ENCODE results near the gene SDHA.

Gene SDHA

DNA sequence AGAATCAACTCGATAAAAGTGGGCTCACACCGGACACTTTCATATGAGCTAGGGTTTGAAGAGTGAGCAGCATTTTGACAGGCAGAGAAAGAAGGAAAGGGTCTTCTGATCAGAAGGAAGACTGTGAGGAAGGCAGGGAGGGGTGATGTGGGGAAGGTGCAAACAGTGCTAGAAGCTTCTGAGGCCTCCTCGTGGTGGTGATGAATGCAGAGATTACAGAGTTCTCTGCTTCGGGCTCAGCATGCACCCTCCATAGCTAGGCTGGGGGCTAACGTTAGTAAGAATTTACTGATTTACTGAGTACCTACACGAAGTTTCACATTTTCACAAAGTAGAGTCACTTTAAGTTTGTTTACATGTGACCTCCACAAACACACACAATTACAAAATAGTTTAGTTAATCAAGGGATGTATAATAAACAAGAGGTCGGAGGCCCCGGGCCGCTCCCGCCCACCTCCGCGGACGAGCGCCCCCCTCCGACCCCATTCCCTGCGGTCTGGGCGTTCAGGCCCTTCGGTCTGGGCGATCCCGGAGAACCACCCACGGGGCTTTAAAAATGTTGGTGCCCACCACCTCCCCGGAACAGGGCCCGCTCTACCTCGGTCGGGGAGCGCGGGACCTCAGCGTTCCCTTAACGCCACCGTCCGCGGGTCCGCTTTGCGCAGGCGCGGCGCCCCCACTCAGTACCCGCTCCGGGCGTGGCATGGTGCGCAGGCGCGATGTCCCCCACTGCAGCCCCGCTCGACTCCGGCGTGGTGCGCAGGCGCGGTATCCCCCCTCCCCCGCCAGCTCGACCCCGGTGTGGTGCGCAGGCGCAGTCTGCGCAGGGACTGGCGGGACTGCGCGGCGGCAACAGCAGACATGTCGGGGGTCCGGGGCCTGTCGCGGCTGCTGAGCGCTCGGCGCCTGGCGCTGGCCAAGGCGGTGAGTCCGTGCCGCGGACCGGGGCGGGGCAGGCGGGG, at the start of gene SDHA, which contains the start of gene CCDC127:
Gene SDHA, plus strand, starts transcription at position 827 of the 963 bp plus-strand sequence. Its CDS starts 36 bp downstream, at position 863.
Gene CCDC127, minus strand, starts transcription at position 660 of the 963 bp plus-strand sequence. CDS start 1,304 bp downstream, outside the sequence.
- peak; percentile 99 for DNase-seq (ENCODE audit: low read depth)

DNA sequence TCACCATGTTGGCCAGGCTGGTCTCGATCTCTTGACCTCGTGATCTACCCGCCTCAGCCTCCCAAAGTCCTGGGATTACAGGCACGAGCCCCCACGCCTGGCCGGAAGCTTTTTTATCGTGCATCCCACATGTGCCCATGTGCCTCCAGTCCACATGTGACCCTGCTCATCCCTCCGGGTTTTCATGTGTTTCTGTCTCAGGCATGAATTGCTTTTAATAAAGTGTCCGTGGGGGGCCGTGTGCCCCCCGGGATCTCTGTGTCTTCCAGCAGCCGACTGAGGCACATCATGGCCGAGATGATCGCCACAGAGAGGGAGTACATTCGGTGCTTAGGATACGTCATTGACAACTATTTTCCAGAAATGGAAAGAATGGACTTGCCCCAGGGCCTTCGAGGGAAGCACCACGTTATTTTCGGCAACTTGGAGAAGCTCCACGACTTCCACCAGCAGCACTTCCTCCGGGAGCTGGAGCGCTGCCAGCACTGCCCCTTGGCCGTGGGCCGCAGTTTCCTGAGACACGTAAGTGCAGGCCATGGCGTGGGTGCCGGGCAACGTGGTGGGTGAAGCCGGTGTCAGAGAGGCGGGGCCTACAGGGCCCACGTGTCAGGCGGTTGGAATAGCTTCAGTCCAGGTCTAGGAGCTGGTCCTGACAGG, 48.9 kb upstream of the SDHA start:
- DNase-seq (ENCODE audit: low read depth): no peak

DNA sequence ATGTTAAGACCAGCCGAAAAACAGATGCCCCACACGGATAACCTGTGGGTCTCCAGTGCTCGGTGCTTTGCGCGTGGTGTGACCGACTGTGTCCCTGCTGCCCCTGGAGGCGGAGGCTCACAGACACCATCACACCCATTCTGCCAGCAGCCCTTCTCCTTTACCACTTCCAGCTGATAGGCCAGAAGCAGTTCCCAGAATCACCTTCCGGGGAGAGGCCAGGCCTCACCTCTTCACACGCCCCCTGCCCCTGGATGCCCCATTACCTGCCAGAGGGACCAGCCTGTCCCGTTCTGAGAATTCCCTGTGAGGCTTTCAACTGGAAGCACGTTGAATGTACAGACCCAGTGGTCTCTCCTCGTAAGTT, 48.4 kb upstream of the SDHA start:
- DNase-seq (ENCODE audit: low read depth): no peak

DNA sequence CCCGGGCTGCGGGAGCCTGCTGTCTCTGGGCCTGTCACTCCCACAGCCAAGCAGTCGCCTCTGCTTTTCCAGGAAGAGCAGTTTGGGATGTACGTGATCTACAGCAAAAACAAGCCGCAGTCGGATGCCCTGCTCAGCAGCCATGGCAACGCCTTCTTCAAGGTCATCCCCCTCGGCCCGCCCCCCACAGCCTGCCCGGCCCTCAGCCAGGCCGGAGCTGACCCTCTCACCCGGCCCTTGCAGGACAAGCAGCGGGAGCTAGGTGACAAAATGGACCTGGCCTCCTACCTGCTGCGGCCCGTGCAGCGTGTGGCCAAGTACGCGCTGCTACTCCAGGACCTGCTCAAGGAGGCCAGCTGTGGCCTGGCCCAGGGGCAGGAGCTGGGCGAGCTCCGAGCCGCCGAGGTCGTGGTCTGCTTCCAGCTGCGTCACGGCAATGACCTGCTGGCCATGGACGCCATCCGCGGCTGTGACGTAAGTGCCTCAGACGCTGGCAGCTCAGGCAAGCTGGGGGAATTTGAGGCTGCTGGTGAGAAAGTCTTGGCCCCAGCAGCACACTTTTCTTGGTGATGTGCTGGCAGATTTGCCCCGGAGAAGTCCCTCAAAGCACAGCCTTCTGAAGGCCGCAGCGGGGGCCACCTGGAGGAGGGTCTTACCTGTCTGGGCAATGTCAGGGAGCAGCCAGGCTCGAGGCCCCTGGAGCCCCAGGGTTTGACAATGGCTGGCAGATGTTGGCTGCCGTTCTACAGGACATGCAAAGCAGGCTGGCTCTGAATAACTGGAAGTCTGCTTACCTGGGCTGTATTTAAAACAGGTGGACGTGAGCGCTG, 46.9 kb upstream of the SDHA start:
- no peak for DNase-seq (ENCODE audit: low read depth)

DNA sequence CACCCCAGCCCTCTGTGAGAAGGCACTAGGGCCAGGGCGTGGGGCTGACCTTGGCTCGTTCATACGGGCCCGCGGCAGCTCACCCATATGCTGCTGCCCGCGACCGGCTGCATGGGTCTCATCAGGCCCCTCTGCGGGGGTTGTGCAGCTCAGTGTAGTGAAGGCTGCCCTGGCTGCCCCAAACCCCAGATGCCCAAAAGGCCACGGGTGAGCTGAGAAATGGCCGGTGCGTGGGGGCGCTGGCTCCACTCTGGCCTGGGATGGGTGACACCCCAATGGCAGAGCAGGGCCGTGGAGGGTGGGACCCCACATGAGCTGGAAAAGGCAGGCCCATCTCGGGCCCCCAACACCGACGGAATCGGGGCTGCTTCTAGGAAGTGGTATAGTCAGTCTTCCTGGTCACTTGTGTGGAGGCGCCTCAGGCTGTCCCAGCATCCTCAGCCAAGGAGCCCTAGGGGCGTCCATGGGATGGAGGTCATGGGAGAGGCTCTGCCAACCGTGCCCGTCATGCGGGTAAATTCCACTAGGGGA, 46.3 kb upstream of the SDHA start:
- no peak for DNase-seq (ENCODE audit: low read depth)

DNA sequence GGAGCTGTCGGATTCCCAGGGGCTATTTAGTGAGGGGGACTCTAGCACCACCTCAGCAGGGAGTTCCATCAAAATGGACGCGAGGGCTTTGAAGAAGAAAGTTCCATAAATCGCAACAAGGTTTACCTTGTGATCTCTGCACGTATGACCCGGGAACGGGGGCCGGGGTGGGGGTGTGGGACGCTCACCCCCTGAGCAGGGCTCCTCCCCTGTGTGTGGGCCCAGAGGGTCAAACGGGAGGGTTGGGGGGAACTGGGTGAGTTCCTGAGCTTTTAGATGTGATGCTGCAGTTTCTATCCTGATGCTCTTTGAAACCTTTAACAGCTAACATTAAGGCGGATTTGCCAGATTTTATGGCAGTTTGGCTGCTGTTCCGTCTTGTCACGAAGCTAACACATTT, 45.7 kb upstream of the SDHA start:
- no peak for DNase-seq (ENCODE audit: low read depth)

DNA sequence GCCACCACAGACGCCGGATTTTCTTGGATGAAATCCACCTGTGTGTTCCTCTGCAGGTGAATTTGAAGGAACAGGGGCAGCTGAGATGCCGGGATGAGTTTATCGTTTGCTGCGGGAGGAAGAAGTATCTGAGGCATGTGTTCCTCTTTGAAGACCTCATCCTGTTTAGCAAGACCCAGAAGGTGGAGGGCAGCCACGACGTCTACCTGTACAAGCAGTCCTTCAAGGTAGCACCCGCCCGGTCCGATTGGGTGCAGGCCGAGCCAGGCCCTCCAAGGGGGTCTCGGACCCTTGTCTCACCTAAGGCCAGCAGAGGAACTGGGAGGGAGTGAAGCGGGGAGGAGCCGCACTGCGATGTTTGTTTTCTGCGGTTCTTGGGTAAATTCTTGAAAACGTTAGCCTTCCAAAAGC, 45.3 kb upstream of the SDHA start:
- no peak for DNase-seq (ENCODE audit: low read depth)

DNA sequence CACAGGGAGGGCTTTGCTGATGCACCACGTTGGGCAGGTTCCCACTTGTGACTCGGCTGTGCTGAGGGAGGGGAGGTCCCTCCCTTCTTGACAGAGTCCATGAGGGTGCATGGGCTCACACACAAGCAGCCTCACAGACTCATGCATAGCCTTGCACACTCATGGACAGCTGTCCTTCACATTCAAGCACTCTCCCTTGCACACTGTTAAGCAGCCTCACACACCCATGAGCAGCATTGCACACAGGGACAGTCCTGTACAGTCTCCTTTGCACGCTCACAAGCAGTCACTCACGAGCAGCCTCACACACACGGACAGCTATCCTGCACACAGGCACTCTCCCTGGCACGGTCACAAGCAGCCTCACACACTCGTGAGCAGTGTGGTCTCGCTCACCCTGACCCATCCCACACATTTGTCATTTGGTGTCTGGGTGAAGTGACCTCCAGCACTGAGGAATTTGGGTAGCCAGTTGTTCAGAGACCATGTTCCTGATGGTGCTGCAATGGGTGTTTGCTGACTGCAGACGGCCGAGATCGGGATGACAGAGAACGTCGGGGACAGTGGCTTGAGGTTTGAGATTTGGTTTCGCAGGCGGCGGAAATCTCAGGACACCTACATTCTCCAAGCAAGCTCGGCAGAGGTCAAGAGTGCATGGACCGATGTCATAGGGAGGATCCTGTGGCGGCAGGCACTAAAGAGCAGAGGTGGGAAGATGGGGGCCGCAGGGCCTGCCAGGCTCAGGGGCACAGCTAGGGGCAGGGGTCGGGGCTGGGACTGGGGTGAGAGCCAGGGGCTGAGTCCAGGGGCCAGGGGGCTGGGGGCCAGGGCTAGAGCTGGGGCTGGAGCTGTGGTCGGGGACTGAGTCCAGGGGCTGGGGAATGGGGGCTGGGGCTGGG, 44.5 kb upstream of the SDHA start:
- no peak for DNase-seq (ENCODE audit: low read depth)

DNA sequence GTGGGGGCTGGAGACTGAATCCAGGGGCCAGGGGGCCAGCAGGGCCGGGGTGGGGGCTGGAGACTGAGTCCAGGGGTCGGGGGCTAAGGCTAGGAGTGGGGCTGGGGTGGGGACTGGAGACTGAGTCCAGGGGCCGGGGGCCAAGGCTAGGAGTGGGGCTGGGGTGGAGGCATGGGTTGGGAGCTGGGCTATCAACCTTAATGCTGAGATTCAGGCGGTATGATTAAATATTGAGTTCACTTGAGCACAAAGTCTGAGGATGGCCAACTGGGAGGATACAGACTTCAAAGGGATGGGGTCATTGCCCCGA, 43.9 kb upstream of the SDHA start:
- DNase-seq (ENCODE audit: low read depth): no peak

DNA sequence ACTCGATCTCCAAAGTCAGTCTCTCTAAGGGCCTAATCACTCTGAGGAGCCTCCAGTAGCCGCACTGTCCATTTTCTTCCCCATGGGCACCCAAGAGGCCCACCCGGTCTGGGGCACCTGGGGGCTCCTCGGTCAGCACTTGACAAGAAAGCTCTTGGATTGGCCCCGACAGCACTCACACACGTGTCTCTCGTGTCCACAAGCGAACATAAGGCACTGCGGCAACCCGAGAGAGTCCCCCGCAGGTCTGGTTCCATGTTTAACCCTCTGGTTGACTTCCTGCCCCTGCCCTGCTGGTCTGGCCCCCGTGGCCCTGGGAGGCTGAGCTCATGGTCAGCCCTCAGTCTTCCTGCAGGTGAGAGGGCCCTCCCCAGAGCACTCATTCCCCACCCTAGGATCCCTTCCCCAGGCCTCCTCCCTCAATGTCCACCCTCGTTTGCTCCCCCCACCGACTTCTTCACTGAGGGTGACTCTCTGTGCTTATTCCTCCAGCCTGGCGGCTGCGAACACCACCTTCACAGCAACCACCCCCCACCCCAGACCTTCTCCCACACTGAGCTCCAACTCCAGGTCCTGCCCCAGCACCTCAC, 43.1 kb upstream of the SDHA start:
- DNase-seq (ENCODE audit: low read depth): no peak

DNA sequence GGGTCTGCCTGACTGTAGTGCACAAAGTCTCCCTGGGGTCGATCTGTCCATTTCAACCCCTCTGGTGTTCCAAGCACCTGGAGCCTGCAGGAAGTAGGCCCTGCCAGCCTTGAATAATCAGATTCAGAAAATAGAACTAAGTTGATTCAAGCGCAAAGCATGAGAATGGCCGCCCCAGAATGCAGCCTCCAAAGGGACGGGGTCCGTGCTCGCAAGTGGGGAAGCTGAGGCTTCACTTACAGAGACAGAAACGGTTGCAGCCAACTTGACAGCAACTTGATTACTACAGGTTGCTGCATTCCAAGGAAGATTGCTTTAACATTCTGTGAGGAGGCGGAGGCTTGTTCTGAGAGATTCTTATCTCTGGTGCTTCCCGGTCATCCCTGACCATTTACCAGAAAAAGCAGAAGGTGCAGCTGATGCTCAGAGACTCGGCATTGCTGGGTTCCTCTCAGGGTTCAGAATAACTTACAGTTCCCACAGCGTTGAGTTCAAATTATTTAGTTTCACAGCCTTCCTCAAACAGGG, 41.8 kb upstream of the SDHA start:
- DNase-seq (ENCODE audit: low read depth): no peak

DNA sequence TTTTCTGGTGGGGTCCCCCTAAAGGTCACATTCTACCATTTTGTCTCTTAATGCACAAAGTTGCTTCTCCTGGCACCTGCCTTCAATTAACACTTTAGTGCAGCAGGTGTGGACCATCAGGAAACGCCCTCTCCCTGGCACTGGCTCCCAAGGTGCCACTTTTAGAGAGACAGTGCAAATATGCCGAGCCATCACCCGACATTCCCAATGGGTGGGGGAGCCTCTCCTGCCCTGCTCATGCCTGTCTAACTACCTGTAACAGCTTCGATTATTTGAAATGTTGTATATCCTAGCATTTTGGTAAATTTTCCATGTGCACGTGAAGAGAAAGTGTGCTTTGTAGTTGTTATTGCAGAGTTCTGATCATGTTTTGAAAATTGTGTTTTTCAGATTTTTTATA, 40.0 kb upstream of the SDHA start:
- no peak for DNase-seq (ENCODE audit: low read depth)

DNA sequence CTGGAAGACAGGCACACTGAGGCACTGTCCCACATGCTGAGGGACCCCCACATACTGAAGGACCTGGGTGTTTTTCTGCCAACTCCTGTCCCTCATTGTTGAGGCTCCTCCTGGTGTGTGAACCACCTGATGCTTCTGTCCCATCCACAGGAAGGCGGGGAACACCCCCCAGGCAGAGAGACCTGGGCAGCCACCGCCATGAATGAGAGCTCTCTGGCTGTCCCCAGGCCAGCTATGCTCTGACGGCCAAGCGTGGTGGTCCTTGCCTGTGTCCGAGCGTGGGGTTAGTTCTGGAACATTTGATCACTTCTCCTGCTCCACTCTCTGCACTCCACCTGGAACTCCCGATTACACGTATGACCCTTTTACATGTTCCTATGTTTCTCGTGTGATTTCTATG, 38.7 kb upstream of the SDHA start:
- no peak for DNase-seq (ENCODE audit: low read depth)

DNA sequence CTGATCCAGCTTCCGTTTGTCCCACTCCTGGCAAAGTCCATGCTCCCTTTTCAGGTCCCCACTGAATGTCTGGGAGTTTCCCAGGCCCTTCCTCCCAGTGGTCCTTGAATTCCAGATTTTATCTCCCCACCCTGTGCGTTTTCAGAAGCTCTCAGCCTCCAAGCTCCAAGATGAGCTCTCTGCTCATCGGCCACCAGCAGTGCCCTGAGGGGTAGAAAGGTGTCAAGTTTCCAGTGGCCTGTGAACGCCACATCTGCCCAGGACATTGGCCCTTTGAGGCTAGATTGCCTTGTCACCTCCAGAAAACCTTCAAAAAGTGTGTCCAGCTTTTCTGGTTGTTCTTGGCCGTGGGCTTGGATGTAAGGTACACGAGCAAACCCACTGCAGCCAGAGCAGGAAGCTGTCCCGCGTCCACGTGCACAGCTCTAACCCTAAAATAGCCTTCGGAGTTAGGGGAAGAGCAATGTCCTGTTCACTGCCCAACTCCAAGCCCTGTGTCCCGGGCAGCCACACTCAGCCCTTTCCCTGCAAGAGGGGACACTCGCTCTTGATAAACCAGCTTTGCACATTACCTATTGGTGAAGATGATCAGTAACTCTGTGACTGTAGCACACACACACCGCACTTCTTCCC, 37.7 kb upstream of the SDHA start:
- no peak for DNase-seq (ENCODE audit: low read depth)

DNA sequence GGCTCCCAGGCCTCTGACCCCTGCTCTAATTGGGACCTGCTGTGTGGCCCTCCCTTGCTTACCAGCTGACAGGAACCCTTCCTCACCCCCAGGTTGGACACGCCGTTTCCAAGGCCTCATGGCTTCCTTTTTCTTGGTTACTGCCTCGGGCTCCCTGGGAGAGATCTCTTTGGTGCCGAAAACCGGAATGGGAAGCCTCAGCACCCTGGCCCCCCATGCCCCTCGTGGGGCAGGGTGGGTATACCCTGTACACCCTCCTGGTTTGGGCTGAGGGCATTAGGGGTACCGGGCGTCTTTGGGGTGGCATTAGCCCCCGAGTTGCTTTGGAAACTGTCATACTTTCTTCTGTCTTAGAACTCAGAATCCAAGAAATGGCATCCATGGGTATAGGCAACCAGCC, 37.0 kb upstream of the SDHA start:
- no peak for DNase-seq (ENCODE audit: low read depth)

DNA sequence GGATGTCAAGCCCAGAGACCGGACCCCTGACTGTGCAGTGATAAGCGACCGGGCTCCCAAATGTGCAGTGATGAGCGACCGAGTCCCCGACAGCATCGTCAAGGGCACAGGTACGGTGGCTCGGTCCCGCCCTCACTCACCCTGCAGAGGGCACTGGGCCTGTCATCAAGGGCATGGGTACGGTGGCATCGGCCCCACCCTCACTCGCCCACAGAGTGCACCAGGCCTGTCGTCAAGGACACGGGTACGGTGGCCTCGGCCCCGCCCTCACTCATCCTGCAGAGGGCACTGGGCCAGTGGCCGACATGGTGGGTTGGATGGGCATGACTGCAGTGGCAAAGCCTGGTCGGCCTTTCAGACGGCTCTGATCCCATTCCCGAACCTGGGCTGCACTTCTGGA, 36.6 kb upstream of the SDHA start:
- DNase-seq (ENCODE audit: low read depth): no peak

DNA sequence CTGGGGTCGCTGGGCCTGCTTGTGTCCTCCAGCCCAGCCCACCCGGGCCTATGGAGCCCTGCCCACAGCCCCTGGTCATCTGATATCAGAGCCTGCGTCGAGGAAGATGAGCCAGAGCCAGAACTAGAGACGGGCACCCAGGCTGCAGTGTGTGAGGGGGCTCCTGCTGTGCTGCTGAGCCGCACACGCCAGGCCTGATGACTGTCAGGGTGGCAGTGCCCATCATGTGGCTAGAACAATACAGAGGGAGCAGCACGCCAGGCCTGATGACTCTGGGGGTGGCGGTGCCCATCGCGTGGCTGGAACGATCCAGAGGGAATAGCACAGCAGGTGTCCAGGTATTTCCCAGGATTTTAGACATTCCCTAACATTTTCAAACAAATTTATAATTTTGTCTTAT, 36.0 kb upstream of the SDHA start:
- no peak for DNase-seq (ENCODE audit: low read depth)

DNA sequence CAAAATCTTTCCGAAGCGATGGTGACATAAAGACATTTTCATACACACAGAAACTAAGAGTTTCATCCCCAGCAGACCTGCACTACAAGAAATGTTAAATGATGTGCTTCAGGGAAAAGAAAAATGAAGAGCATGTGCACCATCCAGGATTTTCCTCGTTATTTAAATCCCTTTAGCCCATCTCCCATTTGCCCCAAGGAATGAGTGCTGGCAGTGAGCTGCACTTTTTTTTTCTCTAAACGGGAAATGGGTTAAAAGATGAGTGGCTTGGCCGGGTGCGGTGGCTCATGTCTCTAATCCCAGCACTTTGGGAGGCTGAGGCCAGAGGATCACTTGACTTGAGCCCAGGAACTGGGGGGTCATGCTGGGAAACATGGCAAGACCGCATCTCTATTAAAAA, 33.6 kb upstream of the SDHA start:
- DNase-seq (ENCODE audit: low read depth): no peak

DNA sequence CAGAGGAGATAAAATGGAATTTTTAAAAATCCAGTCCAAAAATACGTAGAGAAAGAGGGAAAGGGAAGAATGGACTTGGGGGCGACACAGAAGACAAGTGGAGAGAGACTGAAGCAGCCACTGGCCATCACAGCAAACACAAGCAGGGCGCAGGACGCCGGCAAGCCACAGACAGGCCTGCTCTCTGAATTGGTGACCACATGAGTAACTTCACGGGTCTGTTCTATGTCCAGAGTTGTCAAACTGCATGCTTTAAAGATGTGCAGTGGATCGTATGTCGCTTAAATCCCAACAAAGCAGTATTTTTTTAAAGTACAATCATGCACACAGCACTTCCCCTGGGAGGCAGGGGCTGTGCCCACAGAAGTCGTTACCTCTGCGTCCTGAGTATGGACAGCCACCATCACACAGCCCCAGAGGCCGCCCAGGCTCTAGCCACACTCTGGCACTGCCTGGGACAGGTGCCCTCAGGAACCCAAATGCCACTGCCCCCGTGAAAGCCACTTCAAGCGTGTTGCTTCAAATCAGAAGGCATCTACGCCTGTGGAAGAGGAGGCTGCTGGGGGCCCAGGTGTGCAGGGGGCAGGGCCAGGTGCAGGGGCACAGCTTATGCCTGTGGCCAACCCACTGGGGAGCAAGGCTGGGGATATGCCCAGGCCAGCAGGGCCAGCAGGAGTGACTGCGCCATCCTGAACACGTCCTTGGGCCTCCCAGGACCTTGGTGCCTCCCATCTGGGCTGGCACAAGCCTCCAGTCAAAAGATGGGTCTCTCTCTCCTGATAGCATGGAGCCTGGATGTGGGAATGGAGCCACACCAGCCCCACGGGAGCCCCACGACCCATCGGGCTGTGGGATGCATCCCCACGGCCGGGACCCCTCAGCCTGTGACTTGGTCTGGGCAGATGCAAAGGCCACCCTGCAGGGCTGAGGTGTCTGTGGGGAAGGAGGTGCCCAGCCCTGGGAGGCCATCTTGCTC, 32.7 kb upstream of the SDHA start:
- no peak for DNase-seq (ENCODE audit: low read depth)

Measured in activated T-cell treated with anti-CD3 and anti-CD28 coated beads for 48 hours (primary cell).